Central memory CD4-positive, alpha-beta T cell (primary cell): ENCODE data around the gene DIRAS1.

Source experiments
- DNase-seq: peaks from one replicate; pipeline ENCODE4 v3.0.0; 2022
- total RNA-seq, 3 experiments: gene quantifications; one replicate each; lab custom pipeline; 2026; lab: John Stamatoyannopoulos, UW

DIRAS1 gene
- total RNA-seq, result 0 to 0.05 (median 0.04) reads per million in 3 experiments

- no peak for DNase-seq
Measured at GRCh38 chr19:2720777-2721569, at the start of gene DIRAS1. Gene DIRAS1 (minus strand): TSS chr19:2721372. CDS start chr19:2717806, 3,566 bp downstream.

- no peak for DNase-seq
Measured at GRCh38 chr19:2770055-2771013, 49.2 kb upstream of the DIRAS1 start.

- DNase-seq, result no peak
Measured at GRCh38 chr19:2769218-2769617, 48.0 kb upstream of the DIRAS1 start.

GRCh38 chr19:2768365-2769132 is 47.4 kb upstream of the DIRAS1 start:
- no peak for DNase-seq

- no peak for DNase-seq
Measured at GRCh38 chr19:2767688-2768087, 46.5 kb upstream of the DIRAS1 start.

- no peak for DNase-seq
Measured at GRCh38 chr19:2766594-2767372, 45.6 kb upstream of the DIRAS1 start.

GRCh38 chr19:2765376-2765775 is 44.2 kb upstream of the DIRAS1 start:
- DNase-seq, result no peak

- DNase-seq, result no peak
Measured at GRCh38 chr19:2764945-2765344, 43.8 kb upstream of the DIRAS1 start.

- DNase-seq, result no peak
Measured at GRCh38 chr19:2763687-2764086, 42.5 kb upstream of the DIRAS1 start.

GRCh38 chr19:2762783-2763496 is 41.8 kb upstream of the DIRAS1 start:
- no peak for DNase-seq

- no peak for DNase-seq
Measured at GRCh38 chr19:2761876-2762782, 41.0 kb upstream of the DIRAS1 start.

GRCh38 chr19:2761309-2761677 is 40.1 kb upstream of the DIRAS1 start:
- no peak for DNase-seq

GRCh38 chr19:2759965-2760364 is 38.8 kb upstream of the DIRAS1 start:
- DNase-seq, result no peak

GRCh38 chr19:2759362-2759761 is 38.2 kb upstream of the DIRAS1 start:
- no peak for DNase-seq

- DNase-seq, result no peak
Measured at GRCh38 chr19:2758601-2759313, 37.6 kb upstream of the DIRAS1 start.

- no peak for DNase-seq
Measured at GRCh38 chr19:2756921-2757881, 36.0 kb upstream of the DIRAS1 start.

GRCh38 chr19:2756477-2756876 is 35.3 kb upstream of the DIRAS1 start:
- no peak for DNase-seq

- no peak for DNase-seq
Measured at GRCh38 chr19:2755811-2756210, 34.6 kb upstream of the DIRAS1 start.

GRCh38 chr19:2755448-2755705 is 34.2 kb upstream of the DIRAS1 start:
- no peak for DNase-seq
